Middle frontal gyrus (tissue), 1 donor: ENCODE data around the gene PASK.
"Not testable (repeated sequence)": the region's sequence is repeated elsewhere in the genome, so short reads cannot be mapped to it uniquely, and the experiment has no call there.

Experiments
- DNase-seq: peaks from one replicate; pipeline ENCODE4 v3.0.0-alpha.2; 2015; ENCODE audit warnings: low spot score; ENCODE audit errors: extremely low spot score

The PASK gene

GRCh38 chr2:241148891-241149674 is at the start of gene PASK:
Gene PASK (minus strand): TSS chr2:241149472. CDS start chr2:241143032, 6,440 bp downstream.
- DNase-seq: peak; percentile 93

- no peak for DNase-seq
Observed at GRCh38 chr2:241198381-241199279, 49.4 kb upstream of the PASK start.

DNA sequence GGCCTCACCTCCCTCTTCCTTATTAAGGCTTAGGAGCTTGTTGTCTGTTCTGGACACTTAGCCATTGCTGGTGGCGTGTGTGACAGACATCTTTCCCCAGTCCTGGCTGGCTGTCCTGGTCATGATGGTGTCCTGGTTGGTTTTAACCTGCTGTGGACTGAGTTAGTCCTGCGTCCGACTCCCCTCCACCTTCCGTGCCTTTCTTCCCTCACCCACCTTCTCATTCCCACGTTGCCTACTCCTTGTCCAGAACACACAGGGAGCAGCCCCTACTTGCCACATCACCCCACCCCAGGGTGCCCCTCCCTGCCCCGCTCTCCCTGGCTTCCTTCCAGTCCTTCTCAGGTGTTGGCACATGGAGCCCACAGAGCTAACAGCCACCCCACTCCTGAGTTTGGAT is 48.7 kb upstream of the PASK start:
- DNase-seq: no peak

DNA sequence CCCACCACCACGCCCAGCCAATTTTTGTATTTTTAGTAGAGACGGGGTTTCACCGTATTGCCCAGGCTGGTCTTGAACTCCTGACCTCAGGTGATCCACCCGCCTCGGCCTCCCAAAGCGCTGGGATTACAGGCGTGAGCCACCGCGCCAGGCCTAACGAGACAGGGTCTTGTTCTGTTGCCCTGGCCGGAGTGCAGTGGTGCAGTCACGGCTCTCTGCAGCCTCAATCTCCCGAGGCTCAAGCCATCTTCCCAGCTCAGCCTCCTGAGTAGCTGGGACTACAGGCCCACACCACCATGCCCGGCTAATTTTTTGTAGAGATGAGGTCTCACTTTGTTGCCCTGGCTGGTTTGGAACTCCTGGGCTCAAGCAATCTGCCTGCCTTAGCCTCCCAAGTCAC is 48.0 kb upstream of the PASK start:
- DNase-seq: not testable (repeated sequence)

GRCh38 chr2:241195506-241196130 is 46.3 kb upstream of the PASK start:
- DNase-seq: no peak

DNA sequence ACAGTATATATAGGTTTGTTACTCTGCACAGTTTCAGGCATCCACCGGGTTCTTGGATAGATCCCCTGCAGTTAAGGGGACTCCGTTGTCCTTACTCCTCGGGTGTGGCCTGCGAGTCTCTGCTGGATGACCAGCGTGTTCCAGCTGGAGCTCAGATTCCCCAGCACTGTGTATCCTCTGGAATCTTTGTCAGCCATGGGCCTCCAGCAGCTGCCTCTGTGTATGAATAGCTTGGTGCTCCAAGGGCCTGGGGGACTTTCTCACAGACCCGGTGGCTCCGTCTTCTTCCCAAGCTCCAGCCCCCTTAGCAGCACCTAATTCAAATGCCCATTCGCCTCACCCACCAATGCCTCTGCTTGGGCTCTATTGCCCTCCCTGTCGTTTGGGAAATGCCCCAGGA is 45.5 kb upstream of the PASK start:
- DNase-seq: no peak

DNA sequence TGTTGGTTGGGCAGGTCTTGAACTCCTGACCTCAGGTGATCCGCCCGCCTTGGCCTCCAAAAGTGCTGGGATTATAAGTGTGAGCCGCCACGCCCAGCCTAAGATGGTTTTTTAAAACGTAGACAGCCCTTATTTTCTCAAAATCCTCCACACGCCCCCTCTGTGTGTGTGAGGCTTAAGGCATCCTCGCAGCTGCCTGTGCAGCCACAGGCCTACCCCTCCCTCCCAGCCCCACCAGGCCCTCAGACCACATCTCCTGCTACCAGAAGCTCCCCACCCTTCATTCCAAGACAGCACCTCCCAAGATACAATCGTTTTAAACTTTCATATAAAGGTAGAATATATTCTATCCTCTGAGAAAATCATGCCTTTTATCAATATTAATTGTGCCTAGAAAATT is 44.0 kb upstream of the PASK start:
- no peak for DNase-seq

GRCh38 chr2:241191081-241191480 is 41.8 kb upstream of the PASK start:
- DNase-seq: no peak

DNA sequence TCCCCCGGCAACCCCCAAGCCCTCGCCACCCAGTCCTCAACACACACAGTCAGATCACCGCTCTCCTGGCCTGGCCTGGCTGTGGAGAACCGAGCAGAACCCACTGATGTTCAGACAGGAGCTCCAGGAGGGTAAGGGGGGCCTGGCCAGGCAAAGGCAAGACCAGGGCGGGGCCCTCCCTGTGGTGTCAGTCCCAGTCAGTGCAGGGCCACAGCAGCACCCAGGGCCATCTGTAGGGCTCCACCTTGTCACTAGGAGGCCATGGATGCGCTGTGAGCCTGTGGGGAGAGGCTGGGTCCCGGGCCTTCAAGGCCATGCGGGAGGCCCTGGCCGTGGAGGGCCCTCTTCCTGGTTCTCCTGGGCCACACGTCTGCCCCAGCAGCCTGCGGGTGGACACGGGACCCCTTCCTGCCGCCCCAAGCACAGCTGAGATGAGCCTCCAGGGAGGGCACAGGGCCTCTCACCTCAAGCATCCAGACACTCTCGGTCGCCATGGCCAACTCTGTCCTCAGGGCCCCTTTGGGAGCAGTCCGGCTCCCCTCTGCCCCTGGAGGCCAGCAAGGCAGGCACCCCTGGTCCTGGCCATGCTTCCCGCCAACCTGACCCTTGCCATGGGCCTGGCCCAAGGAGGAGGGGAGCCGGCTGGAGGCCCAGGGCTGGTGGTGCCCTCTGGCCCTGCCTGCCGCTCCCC is 41.2 kb upstream of the PASK start:
- DNase-seq: no peak

GRCh38 chr2:241189856-241190201 is 40.6 kb upstream of the PASK start:
- no peak for DNase-seq

DNA sequence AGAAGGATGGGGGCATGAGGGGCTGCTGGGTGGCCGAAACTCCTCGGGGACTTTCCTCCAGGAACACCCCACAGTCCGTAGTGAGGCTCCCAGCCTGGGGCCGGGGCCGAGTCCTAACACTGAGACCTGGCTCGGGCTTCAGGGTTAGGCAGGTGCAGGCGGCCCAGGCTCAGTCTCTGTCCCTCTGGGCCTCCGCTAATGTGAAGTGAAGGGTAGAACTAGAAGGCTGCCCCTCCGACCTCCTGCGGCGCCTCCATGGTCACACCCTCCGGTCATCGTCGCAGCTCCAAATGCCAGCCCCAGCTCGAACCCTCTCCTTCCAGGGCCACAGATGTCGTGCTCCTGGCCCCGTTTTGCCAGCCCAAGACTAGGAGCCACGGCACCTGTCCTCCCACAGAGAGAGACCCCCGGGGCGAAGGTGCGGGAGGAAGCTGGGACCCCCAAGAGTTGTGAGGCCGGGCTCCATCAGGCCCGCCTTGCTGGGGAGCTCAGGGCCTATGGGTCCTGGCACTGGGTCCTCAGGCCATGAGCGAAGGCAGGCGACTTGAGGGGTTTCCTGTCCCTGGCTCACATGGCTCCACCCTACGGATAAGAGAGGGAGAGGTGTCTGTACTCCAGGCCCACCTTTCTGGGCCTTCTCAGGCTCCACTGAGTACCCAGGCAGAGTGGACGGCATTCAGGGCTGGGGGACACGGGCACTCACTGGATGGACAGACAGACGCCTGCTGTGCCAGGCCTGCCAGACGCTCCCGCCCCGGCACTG is 40.0 kb upstream of the PASK start:
- DNase-seq: no peak

- no peak for DNase-seq
Observed at GRCh38 chr2:241188361-241189092, 39.3 kb upstream of the PASK start, which contains the start of gene ANO7. Gene ANO7 (plus strand): TSS chr2:241188677. CDS start chr2:241190064, 1,387 bp downstream.

GRCh38 chr2:241187918-241188234 is 38.6 kb upstream of the PASK start:
- DNase-seq: no peak

DNA sequence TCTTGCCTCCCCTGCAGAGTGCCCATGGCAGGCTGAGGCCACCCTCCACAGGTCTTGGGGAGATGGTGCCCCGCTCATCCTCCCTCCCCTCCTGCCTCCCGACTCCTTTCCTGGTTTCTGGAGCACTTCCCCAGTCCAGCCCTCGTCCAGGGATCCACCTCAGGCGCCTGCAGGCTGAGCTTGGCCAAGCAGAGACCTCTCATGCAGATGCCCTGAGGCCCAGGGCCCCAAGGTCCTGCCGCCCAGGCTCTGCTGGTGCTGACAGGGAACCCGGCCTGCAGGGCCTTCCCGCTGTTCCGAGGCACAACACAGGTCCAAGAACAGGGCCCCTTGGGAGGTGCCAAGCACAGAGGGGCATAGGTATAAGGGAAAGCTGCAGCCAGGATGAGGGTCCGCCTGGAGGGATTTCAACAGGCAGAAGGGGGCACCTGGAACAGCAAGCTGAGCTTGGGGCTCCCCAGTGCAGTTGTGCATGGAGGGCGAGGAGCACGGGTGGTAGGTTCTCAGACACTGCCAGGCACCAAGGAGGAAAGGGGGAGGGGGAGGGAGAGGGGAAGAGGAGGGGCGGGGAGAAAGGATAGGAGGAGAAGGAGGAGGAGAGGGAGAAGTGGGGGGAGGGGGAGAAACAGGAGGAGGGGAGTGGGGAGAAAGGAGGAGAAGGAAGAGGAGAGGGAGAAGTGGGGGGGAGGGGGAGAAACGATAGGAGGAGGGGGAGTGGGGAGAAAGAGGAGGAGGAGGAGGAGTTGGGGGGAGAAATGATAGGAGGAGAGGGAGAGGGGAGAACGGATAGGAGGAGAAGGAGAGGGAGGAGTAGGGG is 38.0 kb upstream of the PASK start:
- no peak for DNase-seq

DNA sequence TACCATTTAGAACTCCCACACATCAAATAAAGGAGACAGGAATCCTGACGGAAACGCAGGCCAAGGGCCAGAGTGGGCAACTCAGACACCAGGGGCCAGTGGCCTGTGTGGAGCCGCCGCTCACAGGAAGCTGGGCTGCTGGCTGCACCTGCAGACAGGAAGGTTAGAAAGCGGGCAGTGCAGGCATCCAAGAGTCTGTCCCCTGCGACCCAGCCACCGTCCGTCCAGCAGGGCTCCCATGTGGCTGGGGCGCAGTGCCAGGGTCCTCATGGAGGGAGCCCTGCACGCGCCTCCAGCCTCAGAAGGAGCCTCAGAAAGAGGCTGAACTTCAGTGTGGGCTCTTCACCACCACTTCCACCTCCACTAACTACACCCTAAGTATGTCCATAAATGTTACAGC is 36.7 kb upstream of the PASK start:
- no peak for DNase-seq

GRCh38 chr2:241184901-241185300 is 35.6 kb upstream of the PASK start:
- DNase-seq: no peak

- no peak for DNase-seq
Observed at GRCh38 chr2:241183221-241183620, 33.9 kb upstream of the PASK start.

DNA sequence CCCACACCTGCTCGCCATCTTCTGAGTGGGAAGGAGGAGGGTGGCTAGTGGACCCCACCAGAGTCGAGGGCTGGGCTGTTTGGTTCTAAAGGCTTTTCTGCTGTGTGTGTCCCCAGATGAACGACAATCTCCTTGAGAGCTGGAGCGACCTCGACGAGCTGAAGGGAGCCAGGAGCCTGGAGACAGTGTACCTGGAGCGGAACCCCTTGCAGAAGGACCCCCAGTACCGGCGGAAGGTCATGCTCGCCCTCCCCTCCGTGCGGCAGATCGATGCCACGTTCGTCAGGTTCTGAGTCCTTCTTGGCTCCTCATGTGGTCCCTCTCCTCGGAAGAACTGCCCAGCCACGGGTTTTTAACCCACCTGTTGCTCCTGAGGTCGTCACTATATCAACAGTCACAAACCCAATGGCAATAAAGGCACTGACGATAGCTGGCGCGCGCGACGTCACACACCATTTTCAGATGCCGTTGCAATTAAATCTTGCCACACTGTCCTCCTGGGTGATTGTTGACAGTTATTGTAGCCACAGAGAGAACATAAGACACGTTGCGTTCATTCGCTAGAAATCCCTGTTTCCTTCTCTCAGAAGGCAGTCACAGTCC is 33.4 kb upstream of the PASK start:
- no peak for DNase-seq

DNA sequence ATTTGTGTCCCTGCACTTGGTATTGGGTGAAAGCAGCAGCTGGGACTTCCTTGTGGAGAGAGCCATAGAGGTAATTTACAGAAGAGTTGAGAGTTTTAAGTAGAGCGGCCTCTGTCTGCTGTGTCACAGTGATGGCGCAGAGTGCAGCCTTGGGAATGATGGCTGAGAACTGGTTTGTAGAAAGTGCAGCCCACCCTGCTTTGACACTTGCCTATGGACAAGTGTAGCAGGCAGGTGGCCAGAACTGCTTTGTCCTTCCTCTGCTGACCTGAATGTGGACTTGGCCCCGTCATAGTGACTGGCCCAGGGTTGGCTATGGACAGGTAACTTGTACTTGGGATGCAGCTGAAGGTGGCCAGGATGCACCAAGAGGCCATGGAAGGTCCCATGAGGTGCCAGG is 32.9 kb upstream of the PASK start:
- no peak for DNase-seq
